PC-9 (cell line): Measurements from ENCODE around the gene MAST1.

Source experiments
- CTCF ChIP-seq: fragments of 200-600 bp; sonication (generic); conservative IDR thresholded peaks from 2 replicates; pipeline ENCODE4 v1.6.1; 2017; ENCODE audit warnings: mixed run types, antibody characterized with exemption, mild to moderate bottlenecking, moderate library complexity
- EZH2 ChIP-seq: fragments of 200-600 bp; sonication (generic); IDR thresholded peaks from 2 replicates; pipeline ENCODE4 v1.8.0; 2017; ENCODE audit warnings: antibody characterized with exemption, low read depth

- TF ChIP-seq CTCF (no peak), EZH2 (no peak)
These were observed 2.8 kb downstream of the MAST1 start for GRCh38 chr19:12841094-12841493.
